Erythroblast (primary cell): ENCODE data around the gene P2RX5.

Experiments used
- GATA1 ChIP-seq: IDR thresholded peaks from 2 replicates; pipeline ENCODE4 v1.6.1; 2011; ENCODE audit warnings: low read depth, mild to moderate bottlenecking, control low read depth, low read length, moderate library complexity
- POLR2A ChIP-seq: IDR thresholded peaks from 2 replicates; pipeline ENCODE4 v1.6.1; 2011; ENCODE audit warnings: mild to moderate bottlenecking, low read length

GRCh38 chr17:3718201-3718600, 22.2 kb upstream of the P2RX5 start:
- TF ChIP-seq POLR2A = no peak
- no peak for TF ChIP-seq GATA1
